Activated T-helper 2 cell treated with anti-CD3 and anti-CD28 coated beads, Interferon-gamma antibody, Interleukin-2, Interleukin-4, amounts not matched to agents 10 μg/mL and 5 μg/mL and 100 μg/mL, durations not matched to agents 14 hours and 24 hours and 36 hours (primary cell): ENCODE results near the gene COPB1. TPM values are rescaled to one million over a fixed set of nuclear protein-coding genes. Genes with fewer than 3 reads are reported as not detected.

ENCODE experiments used
- DNase-seq: peaks from one replicate; pipeline ENCODE4 v3.0.0; 2021; ENCODE audit warnings: low spot score
- H3K27ac Mint-ChIP-seq: one replicate; pipeline ENCODE4 v1.8.0; 2021; ENCODE audit warnings: mixed read lengths
- H3K27me3 Mint-ChIP-seq: one replicate; pipeline ENCODE4 v1.8.0; 2021; ENCODE audit warnings: low read depth, mixed read lengths
- H3K36me3 Mint-ChIP-seq: one replicate; pipeline ENCODE4 v1.8.0; 2021; ENCODE audit warnings: low read depth, mixed read lengths
- H3K4me1 Mint-ChIP-seq: one replicate; pipeline ENCODE4 v1.8.0; 2021; ENCODE audit warnings: low read depth, mixed read lengths
- H3K4me3 Mint-ChIP-seq: one replicate; pipeline ENCODE4 v1.8.0; 2021; ENCODE audit warnings: low read depth, mild to moderate bottlenecking, moderate library complexity, mixed read lengths
- H3K9me3 Mint-ChIP-seq: one replicate; pipeline ENCODE4 v1.8.0; 2021; ENCODE audit warnings: mixed read lengths
- intact Hi-C: fragments of 100-400 bp; cut with micrococcal nuclease; formaldehyde crosslinking; loops from one replicate; pipeline ENCODE4 v1.15.1; 2023
- total RNA-seq: library from RNA; stranded (reverse); gene quantifications from 2 replicates; pipeline ENCODE4 v1.2.3, GENCODE V29; 2022

COPB1 gene
- total RNA-seq, 1 donor from 2014 or later, result 105 TPM

GRCh38 chr11:14445542-14446530 is 53.8 kb downstream of the COPB1 start:
- H3K4me1 Mint-ChIP-seq, result peaks cover 31% of the 10 kb centered on the region
- intact Hi-C loops, result no loop called here
- no peak overlapping the region for H3K4me3 Mint-ChIP-seq
- H3K27ac Mint-ChIP-seq, result no peak overlapping the region
- peaks cover 5% of the 10 kb centered on the region for H3K36me3 Mint-ChIP-seq
- no peaks in the 10 kb centered on the region for H3K27me3 Mint-ChIP-seq
- H3K9me3 Mint-ChIP-seq, result no peaks in the 10 kb centered on the region
- DNase-seq, result no peak

DNA sequence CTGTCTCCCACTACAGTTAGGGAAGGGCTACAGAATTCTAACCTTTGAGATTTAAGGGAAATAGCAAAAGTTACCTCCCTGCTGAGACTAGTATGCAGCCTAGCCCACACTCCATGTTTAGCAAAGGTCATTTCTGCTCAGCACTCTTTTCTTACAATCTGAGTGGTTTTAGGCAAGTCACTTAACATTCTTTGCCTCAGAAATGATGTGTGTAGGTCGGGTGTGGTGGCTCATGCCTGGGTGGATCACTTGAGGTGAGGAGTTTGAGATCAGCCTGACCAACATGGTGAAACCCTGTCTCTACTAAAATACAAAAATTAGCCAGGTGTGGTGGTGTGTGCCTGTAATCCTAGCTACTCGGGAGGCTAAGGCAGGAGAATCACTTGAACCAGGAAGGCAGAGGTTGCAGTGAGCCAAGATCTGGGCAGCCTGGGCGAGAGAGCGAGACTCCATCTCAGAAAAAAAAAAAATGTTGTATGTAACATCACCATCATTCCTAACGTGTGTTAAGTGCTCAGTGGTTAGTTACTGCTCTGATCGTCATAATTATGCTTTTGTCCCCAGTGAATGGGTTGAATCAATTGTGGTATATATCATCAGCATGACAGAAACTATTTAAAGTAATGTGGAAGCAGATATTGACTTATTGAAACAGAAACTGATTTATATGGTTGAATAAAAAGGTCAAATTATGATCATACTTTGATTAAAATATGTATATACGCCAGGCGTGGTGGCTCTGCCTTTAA is 55.0 kb downstream of the COPB1 start:
- H3K9me3 Mint-ChIP-seq, result no peaks in the 10 kb centered on the region
- H3K36me3 Mint-ChIP-seq, result no peaks in the 10 kb centered on the region
- no peak overlapping the region for H3K4me3 Mint-ChIP-seq
- intact Hi-C loops, result no loop called here
- no peak overlapping the region for H3K27ac Mint-ChIP-seq
- peaks cover 31% of the 10 kb centered on the region for H3K4me1 Mint-ChIP-seq
- H3K27me3 Mint-ChIP-seq, result no peaks in the 10 kb centered on the region
- no peak for DNase-seq

DNA sequence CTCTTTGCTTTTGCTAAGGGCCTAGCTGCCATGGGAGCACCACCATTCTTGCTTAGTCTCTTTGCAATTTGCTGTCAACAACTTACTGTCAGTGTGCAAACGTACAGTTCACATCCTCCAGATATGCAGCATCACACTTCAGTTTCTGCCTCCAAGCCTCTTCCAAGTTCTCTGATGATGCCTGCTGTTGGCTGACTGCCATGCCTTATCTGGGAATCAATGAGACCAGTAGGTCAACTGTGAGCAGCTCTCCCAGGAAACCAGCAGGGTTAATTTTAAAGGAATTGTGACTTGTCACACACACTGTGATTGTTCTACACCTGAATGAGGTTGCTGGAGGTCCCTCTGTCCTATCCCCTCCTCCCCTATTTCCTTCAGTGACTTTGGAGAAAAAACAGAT is 56.0 kb downstream of the COPB1 start:
- Mint-ChIP-seq H3K36me3 (peaks cover 4% of the 10 kb centered on the region), H3K27me3 (no peaks in the 10 kb centered on the region), H3K4me1 (peaks cover 37% of the 10 kb centered on the region), H3K27ac (no peak overlapping the region), H3K4me3 (no peak overlapping the region), H3K9me3 (no peaks in the 10 kb centered on the region)
- intact Hi-C loops, result no loop called here
- DNase-seq, result no peak

DNA sequence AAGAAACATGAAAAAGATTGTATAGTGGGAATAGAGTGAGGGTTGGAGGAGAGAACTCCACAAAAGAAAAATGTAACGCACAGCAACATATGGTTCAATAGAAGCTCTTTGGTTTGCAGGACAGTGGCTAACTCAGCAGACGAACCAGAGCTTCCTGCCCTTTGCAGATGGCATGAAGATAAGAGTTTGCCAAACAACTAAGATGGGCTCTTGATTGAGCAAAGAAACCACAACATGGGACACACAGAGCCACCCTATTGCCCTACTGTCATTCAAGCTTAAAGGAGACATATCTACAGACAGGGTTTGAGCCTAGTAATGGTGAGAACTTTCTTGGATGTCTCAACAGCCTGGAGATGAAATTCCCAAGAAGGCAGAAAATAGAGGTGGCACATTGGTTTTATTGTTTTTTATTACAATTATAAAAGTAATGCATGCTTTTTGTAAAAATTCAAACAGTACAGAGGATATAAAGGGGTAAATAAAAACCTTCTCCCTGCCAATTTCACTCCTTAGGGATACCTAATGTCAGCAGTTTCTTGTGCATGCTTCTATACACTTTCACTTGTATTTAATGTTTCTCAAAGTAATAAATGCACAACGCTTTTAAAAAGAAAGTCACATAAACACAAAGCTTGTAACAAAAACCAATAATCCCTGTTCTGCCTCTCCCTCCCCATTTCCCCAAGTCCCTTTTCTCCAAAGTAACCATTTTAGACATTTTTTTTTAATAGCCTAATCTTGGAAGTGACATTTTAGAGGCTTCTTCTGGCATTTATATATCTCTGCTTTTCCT is 63.7 kb downstream of the COPB1 start:
- Mint-ChIP-seq H3K27ac (no peak overlapping the region), H3K4me1 (peaks cover 30% of the 10 kb centered on the region)
- no peak for DNase-seq

GRCh38 chr11:14425621-14426020 is 74.0 kb downstream of the COPB1 start:
- H3K9me3 Mint-ChIP-seq, result peaks cover 7% of the 10 kb centered on the region
- H3K27me3 Mint-ChIP-seq, result peaks cover 4% of the 10 kb centered on the region
- H3K4me1 Mint-ChIP-seq, result no peaks in the 10 kb centered on the region
- no peak for DNase-seq
- no peaks in the 10 kb centered on the region for H3K36me3 Mint-ChIP-seq
- no peak overlapping the region for H3K27ac Mint-ChIP-seq
- H3K4me3 Mint-ChIP-seq, result no peak overlapping the region
- intact Hi-C loops, result no loop called here

More for the DNA sequence above, 63.7 kb downstream of the COPB1 start:
- Mint-ChIP-seq H3K9me3 (peaks cover 10% of the 10 kb centered on the region), H3K36me3 (peaks cover 14% of the 10 kb centered on the region), H3K4me3 (no peak overlapping the region), H3K27me3 (peaks cover 6% of the 10 kb centered on the region)
- intact Hi-C loops, result no loop called here

GRCh38 chr11:14424096-14424495 is 75.5 kb downstream of the COPB1 start:
- peaks cover 2% of the 10 kb centered on the region for H3K27me3 Mint-ChIP-seq
- H3K4me3 Mint-ChIP-seq, result no peak overlapping the region
- no peaks in the 10 kb centered on the region for H3K36me3 Mint-ChIP-seq
- no peak overlapping the region for H3K27ac Mint-ChIP-seq
- no peaks in the 10 kb centered on the region for H3K9me3 Mint-ChIP-seq
- H3K4me1 Mint-ChIP-seq, result peaks cover 3% of the 10 kb centered on the region
- no peak for DNase-seq
- intact Hi-C loops, result no loop called here

GRCh38 chr11:14423633-14424032 is 76.0 kb downstream of the COPB1 start:
- H3K27me3 Mint-ChIP-seq, result peaks cover 2% of the 10 kb centered on the region
- no peaks in the 10 kb centered on the region for H3K36me3 Mint-ChIP-seq
- peaks cover 5% of the 10 kb centered on the region for H3K4me1 Mint-ChIP-seq
- H3K4me3 Mint-ChIP-seq, result no peak overlapping the region
- no peak for DNase-seq
- intact Hi-C loops, result no loop called here
- no peaks in the 10 kb centered on the region for H3K9me3 Mint-ChIP-seq
- H3K27ac Mint-ChIP-seq, result no peak overlapping the region

DNA sequence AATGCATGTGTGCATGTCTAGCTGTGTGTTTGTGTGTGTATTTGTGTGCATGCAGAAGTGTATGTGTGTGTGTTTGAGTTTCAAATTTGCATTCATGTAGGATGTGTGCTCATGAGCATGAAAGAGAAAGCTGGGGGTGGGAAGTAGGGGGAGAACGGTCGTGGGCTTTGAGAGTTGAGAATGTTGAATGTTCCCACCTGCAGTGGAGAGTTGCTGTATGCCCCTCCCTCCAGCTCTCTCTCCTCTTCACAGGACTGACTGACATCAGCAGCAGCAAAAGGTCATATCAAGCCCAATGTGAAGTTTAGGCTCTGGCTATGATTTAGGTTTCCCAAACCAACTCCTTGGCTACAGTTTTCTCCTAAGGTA is 76.8 kb downstream of the COPB1 start:
- H3K36me3 Mint-ChIP-seq, result no peaks in the 10 kb centered on the region
- H3K27ac Mint-ChIP-seq, result no peak overlapping the region
- peaks cover 2% of the 10 kb centered on the region for H3K27me3 Mint-ChIP-seq
- H3K9me3 Mint-ChIP-seq, result no peaks in the 10 kb centered on the region
- H3K4me3 Mint-ChIP-seq, result no peak overlapping the region
- intact Hi-C loops, result no loop called here
- H3K4me1 Mint-ChIP-seq, result peaks cover 8% of the 10 kb centered on the region
- no peak for DNase-seq

DNA sequence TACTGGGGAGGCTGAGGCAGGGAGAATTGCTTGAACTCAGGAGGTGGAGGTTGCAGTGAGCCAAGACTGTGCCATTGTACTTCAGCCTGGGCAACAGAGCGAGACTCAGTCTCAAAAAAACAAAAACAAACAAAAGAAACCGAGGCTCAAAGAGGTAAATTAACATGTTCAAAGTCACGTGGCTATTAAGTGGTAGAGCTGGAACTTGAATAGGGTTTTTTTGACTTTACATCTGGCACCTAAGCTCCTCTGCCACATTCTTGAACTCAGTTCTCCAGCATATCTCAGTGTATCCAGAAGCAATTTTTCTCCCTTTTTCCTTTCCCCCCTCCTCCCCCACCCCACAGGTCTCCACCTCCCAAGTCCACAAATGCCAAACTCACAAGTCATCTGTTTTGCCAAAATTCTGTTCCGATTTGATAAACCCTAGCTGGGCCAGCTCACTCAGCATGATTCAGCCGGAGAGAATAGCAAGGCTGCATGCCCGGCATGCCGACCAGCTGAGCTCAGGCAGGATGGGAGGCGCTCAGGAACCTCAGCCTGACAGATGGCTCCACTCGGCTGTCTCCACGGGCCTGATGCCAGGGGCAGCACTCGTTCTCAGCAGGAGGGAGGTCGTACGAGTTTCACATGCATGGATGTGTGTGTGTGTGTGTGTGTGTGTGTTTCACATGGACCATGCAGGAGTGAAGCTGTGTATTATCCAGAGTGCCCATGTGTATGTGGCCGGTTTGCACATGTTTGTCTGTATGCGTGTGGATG is 77.4 kb downstream of the COPB1 start:
- no peak for DNase-seq
- Mint-ChIP-seq H3K4me1 (peaks cover 14% of the 10 kb centered on the region), H3K9me3 (no peaks in the 10 kb centered on the region), H3K4me3 (no peak overlapping the region), H3K36me3 (no peaks in the 10 kb centered on the region), H3K27ac (no peak overlapping the region), H3K27me3 (peaks cover 2% of the 10 kb centered on the region)
- intact Hi-C loops, result no loop called here

DNA sequence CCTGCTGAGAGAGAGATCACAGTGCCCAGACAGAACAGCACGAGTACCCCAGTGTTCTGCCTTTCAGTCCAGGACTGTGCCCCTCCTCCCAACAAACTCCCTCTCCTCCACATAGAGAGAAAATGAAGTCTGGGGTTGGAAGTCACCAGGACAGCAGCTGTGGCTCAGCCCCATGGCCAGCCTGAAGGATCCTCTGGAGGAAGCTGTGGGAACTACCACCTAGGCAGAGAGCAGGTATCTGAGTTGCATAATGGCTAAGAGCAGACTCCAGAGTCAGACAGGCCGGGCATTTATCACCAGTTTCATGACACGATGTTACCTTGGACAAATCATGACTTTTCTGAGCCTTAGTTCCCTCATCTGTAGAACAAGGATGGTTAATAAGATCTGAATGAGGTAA is 79.4 kb downstream of the COPB1 start:
- H3K9me3 Mint-ChIP-seq, result no peaks in the 10 kb centered on the region
- intact Hi-C loops, result no loop called here
- H3K36me3 Mint-ChIP-seq, result no peaks in the 10 kb centered on the region
- H3K4me3 Mint-ChIP-seq, result no peak overlapping the region
- peaks cover 29% of the 10 kb centered on the region for H3K4me1 Mint-ChIP-seq
- DNase-seq, result no peak
- no peak overlapping the region for H3K27ac Mint-ChIP-seq
- no peaks in the 10 kb centered on the region for H3K27me3 Mint-ChIP-seq

GRCh38 chr11:14418801-14419417 is 80.7 kb downstream of the COPB1 start:
- no peaks in the 10 kb centered on the region for H3K27me3 Mint-ChIP-seq
- H3K27ac Mint-ChIP-seq, result no peak overlapping the region
- no peak for DNase-seq
- intact Hi-C loops, result loop anchor here (5.0 kb wide), 1 partner anchor 62 kb away; the partner anchor contains the start of gene RRAS2
- no peaks in the 10 kb centered on the region for H3K36me3 Mint-ChIP-seq
- H3K4me3 Mint-ChIP-seq, result no peak overlapping the region
- H3K4me1 Mint-ChIP-seq, result peaks cover 41% of the 10 kb centered on the region
- H3K9me3 Mint-ChIP-seq, result no peaks in the 10 kb centered on the region
